ENCODE data around the gene TBC1D32. TPM values are rescaled to one million over a fixed set of nuclear protein-coding genes. Genes with fewer than 3 reads are reported as not detected.
"Not testable (repeated sequence)": the region's sequence is repeated elsewhere in the genome, so short reads cannot be mapped to it uniquely, and the experiment has no call there.

The TBC1D32 gene
- polyA plus RNA-seq, 3 donors from 2014 or later: 0.67 to 2.6 (median 0.83) TPM

- not testable (repeated sequence) for H3K4me1 Mint-ChIP-seq
Observed at GRCh38 chr6:121311814-121312213, 22.5 kb downstream of the TBC1D32 start.

DNA sequence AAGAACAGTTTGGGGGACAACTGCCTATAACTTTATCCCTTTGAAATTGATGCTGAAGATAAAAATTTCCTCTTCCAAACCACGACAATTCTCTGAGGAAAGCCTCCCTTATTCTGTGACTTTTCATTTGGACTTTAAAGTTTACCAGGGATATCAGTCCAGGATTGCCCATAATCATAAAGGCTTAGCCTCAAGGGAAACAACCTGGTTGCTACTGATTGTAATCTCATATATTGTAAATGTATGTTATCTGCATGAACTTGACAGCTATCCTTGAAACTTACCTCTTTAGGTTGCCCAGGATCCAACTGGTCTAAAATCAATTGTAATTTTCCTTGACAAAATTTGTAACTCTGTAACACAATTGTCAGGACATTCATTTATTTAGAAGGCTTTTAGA, 23.8 kb downstream of the TBC1D32 start:
- Mint-ChIP-seq H3K36me3 (peaks cover 7 to 14% (median 9%) of the 10 kb centered on the region in 3 donors), H3K4me3 (no peak overlapping the region), H3K27me3 (ENCODE audit: low read depth in 3 of 3) (peaks cover 0 to 2% (median 0%) of the 10 kb centered on the region in 3 donors)

More at GRCh38 chr6:121311814-121312213, 22.5 kb downstream of the TBC1D32 start:
- H3K9me3 Mint-ChIP-seq; H3K27ac Mint-ChIP-seq; H3K4me3 Mint-ChIP-seq; H3K27me3 Mint-ChIP-seq (ENCODE audit: low read depth in 3 of 3); DNase-seq: not testable (repeated sequence)
- peaks cover 7 to 16% (median 9%) of the 10 kb centered on the region in 3 donors for H3K36me3 Mint-ChIP-seq

GRCh38 chr6:121309768-121310469, 24.4 kb downstream of the TBC1D32 start:
- Mint-ChIP-seq H3K36me3 (peaks cover 7 to 14% (median 9%) of the 10 kb centered on the region in 3 donors), H3K9me3 (peaks cover 0 to 2% (median 0%) of the 10 kb centered on the region in 6 donors), H3K27ac (no peak overlapping the region), H3K4me3 (no peak overlapping the region), H3K27me3 (ENCODE audit: low read depth in 3 of 3) (peaks cover 0 to 2% (median 0%) of the 10 kb centered on the region in 3 donors), H3K4me1 (no peaks in the 10 kb centered on the region)
- no peak for DNase-seq

More for the DNA sequence above, 23.8 kb downstream of the TBC1D32 start:
- Mint-ChIP-seq H3K9me3 (peaks cover 0 to 2% (median 0%) of the 10 kb centered on the region in 6 donors), H3K27ac (no peak overlapping the region), H3K4me1 (no peaks in the 10 kb centered on the region)
- DNase-seq: no peak

DNA sequence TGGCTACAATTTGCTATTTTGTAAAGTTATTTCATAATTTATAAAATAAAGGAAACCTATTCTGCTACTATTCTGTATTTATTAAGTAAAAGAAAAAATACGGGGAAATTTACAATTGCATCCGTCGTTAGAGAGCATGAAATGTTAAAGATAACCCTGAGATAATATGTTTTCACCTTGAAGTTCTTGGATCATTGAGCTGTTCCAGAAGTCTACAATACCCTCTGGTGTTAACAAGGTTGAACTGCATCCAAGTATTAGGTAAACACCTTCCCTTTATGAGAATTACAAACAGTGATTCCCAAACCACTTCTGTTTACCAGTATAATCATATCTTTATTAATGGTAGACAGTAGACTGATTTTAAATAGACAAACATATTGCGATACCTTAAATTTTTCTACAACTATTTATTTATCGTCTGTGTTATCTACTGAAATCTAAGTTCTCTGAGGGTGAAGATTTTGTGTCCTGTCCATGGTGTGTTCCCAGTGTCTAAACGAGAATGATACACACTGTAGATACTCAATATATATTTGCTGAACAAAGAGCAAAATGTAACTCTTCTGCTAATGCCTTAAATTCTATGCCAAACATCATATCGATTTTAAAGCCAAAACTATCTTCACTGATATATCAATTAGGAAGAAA, 28.2 kb downstream of the TBC1D32 start:
- H3K27ac Mint-ChIP-seq: no peak overlapping the region
- no peaks in the 10 kb centered on the region for H3K27me3 Mint-ChIP-seq (ENCODE audit: low read depth in 3 of 3)
- no peaks in the 10 kb centered on the region for H3K9me3 Mint-ChIP-seq
- no peak overlapping the region for H3K4me3 Mint-ChIP-seq
- peaks cover 10 to 18% (median 13%) of the 10 kb centered on the region in 3 donors for H3K36me3 Mint-ChIP-seq
- H3K4me1 Mint-ChIP-seq: no peaks in the 10 kb centered on the region
- DNase-seq: no peak

DNA sequence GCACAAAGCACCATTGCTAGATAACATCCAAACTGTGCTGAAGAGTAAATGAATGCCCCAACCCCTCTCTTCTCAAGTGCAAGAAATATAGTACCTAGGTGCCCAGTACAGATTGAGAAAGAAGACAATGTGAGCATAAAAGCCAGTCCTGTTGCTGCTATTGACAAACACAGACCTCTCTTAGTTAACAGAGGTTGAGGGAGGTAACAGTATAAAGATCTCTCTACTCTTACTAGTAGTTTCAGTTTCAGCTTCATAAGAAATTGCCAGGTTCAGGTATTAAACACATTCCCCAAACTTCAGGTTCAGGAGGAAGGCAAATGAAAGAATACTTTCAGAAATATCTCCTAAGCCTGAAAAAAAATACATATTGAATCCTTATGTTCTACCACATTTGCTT, 31.4 kb downstream of the TBC1D32 start:
- no peaks in the 10 kb centered on the region for H3K9me3 Mint-ChIP-seq
- no peaks in the 10 kb centered on the region for H3K4me1 Mint-ChIP-seq
- H3K4me3 Mint-ChIP-seq: no peak overlapping the region
- no peak for DNase-seq
- H3K27me3 Mint-ChIP-seq (ENCODE audit: low read depth in 3 of 3): no peaks in the 10 kb centered on the region
- H3K27ac Mint-ChIP-seq: peak overlapping the region in 2 of 6 donors; percentile 8 to 23
- peaks cover 6 to 23% (median 21%) of the 10 kb centered on the region in 3 donors for H3K36me3 Mint-ChIP-seq

GRCh38 chr6:121301156-121301555, 33.1 kb downstream of the TBC1D32 start:
- not testable (repeated sequence) for H3K4me3 Mint-ChIP-seq; H3K4me1 Mint-ChIP-seq; DNase-seq; H3K27me3 Mint-ChIP-seq (ENCODE audit: low read depth in 3 of 3); H3K9me3 Mint-ChIP-seq; H3K27ac Mint-ChIP-seq
- H3K36me3 Mint-ChIP-seq: peaks cover 6 to 29% (median 21%) of the 10 kb centered on the region in 3 donors

DNA sequence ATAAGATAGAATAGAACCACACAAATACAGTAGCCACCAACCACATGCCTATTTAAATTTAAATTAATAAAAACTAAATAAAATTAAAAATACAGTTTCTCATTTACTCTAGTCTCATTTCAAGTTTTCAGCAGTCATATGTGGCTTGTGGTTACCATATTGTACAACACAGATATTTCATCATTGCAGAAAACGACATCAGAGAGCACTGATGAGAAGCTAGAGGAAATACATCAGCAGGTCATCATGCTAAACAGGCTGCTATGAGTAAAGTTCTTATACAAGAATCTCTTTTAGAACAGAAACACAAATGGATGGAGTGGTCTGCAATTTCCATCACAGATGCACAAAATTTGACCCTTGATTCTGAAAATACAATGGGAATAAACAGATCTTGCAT, 36.6 kb downstream of the TBC1D32 start:
- no peak overlapping the region for H3K4me3 Mint-ChIP-seq

GRCh38 chr6:121285041-121285440, 49.2 kb downstream of the TBC1D32 start:
- peaks cover 21 to 57% (median 55%) of the 10 kb centered on the region in 3 donors for H3K36me3 Mint-ChIP-seq
- no peaks in the 10 kb centered on the region for H3K4me1 Mint-ChIP-seq
- no peak overlapping the region for H3K4me3 Mint-ChIP-seq
- H3K27me3 Mint-ChIP-seq (ENCODE audit: low read depth in 3 of 3): no peaks in the 10 kb centered on the region
- peaks cover 0 to 3% (median 0%) of the 10 kb centered on the region in 6 donors for H3K9me3 Mint-ChIP-seq
- DNase-seq: no peak
- no peak overlapping the region for H3K27ac Mint-ChIP-seq

More for the DNA sequence above, 36.6 kb downstream of the TBC1D32 start:
- Mint-ChIP-seq H3K4me1 (no peaks in the 10 kb centered on the region), H3K27ac (no peak overlapping the region), H3K9me3 (no peaks in the 10 kb centered on the region), H3K27me3 (ENCODE audit: low read depth in 3 of 3) (no peaks in the 10 kb centered on the region), H3K36me3 (peaks cover 13 to 36% (median 31%) of the 10 kb centered on the region in 3 donors)
- no peak for DNase-seq

DNA sequence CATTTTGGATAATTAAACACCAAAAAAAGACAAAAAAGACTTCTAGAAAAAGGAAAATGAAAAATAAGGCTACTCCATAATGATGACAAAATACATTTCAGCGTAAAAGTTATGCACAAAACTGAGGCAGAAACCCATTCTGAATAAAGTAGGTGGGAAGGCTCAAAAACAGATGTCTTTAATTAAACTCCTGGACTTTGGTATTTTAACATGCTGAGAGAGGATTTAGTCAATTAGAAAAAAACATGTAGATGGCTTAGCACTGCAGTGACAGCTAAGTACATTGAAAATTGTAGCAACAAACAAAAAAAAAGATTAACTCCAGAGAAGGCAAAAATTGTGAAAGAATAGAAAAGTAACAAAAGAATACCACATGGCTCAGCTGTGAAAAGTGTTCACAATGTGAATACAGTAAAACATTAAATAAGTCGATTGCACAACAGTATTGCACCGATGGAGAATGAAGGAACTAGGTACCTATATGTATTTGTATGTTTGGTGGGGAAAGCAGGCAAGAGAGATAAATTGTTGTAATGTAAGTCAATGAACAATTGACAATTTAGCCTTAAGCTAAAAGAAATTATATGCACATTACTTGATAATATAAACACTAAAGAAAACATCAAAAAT, 59.5 kb downstream of the TBC1D32 start:
- H3K27ac Mint-ChIP-seq: no peak overlapping the region

GRCh38 chr6:121263742-121264141, 70.5 kb downstream of the TBC1D32 start:
- H3K4me1 Mint-ChIP-seq: no peaks in the 10 kb centered on the region
- peaks cover 0 to 4% (median 0%) of the 10 kb centered on the region in 3 donors for H3K27me3 Mint-ChIP-seq (ENCODE audit: low read depth in 3 of 3)
- no peak overlapping the region for H3K27ac Mint-ChIP-seq
- H3K9me3 Mint-ChIP-seq: peaks cover 23 to 53% (median 29%) of the 10 kb centered on the region in 6 donors
- no peak for DNase-seq
- peaks cover 57 to 76% (median 66%) of the 10 kb centered on the region in 3 donors for H3K36me3 Mint-ChIP-seq
- H3K4me3 Mint-ChIP-seq: no peak overlapping the region

More for the DNA sequence above, 59.5 kb downstream of the TBC1D32 start:
- Mint-ChIP-seq H3K9me3 (peaks cover 0 to 20% (median 5%) of the 10 kb centered on the region in 6 donors), H3K4me3 (no peak overlapping the region), H3K27me3 (ENCODE audit: low read depth in 3 of 3) (no peaks in the 10 kb centered on the region), H3K36me3 (peaks cover 15 to 49% (median 48%) of the 10 kb centered on the region in 3 donors), H3K4me1 (no peaks in the 10 kb centered on the region)
- DNase-seq: no peak

- peaks cover 46 to 69% (median 57%) of the 10 kb centered on the region in 3 donors for H3K36me3 Mint-ChIP-seq
- no peak for DNase-seq
- no peak overlapping the region for H3K4me3 Mint-ChIP-seq
- H3K9me3 Mint-ChIP-seq: peaks cover 16 to 35% (median 26%) of the 10 kb centered on the region in 6 donors
- H3K27me3 Mint-ChIP-seq (ENCODE audit: low read depth in 3 of 3): peaks cover 0 to 4% (median 0%) of the 10 kb centered on the region in 3 donors
- H3K27ac Mint-ChIP-seq: no peak overlapping the region
- H3K4me1 Mint-ChIP-seq: no peaks in the 10 kb centered on the region
Observed at GRCh38 chr6:121260651-121261102, 73.6 kb downstream of the TBC1D32 start.

DNA sequence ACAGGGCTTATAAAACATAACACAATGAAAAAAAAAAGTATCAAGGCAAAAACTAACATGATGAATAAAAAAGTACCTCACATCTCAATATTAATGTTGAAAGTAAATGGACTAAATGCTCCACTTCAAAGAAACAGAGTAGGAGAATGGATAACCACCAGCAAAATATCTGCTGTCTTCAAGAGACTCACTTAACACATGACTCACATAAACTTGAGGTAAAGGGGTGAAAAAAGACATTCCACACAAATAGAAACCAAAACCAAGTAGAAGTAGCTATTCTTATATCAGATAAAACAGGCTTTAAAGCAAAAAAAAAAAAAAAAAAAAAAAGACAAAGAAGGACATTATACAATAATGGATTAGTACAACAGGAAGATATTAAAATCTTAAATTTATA, 86.9 kb downstream of the TBC1D32 start:
- H3K27me3 Mint-ChIP-seq (ENCODE audit: low read depth in 3 of 3): peaks cover 0 to 2% (median 0%) of the 10 kb centered on the region in 3 donors
- peaks cover 59 to 72% (median 61%) of the 10 kb centered on the region in 3 donors for H3K36me3 Mint-ChIP-seq
- H3K4me1 Mint-ChIP-seq: peaks cover 16 to 18% of the 10 kb centered on the region in 2 donors
- DNase-seq: peak in 1 of 3 donors; percentile 10
- H3K9me3 Mint-ChIP-seq: peaks cover 22 to 58% (median 34%) of the 10 kb centered on the region in 6 donors
- peak overlapping the region in 1 of 5 donors; percentile 33 for H3K4me3 Mint-ChIP-seq
- no peak overlapping the region for H3K27ac Mint-ChIP-seq

DNA sequence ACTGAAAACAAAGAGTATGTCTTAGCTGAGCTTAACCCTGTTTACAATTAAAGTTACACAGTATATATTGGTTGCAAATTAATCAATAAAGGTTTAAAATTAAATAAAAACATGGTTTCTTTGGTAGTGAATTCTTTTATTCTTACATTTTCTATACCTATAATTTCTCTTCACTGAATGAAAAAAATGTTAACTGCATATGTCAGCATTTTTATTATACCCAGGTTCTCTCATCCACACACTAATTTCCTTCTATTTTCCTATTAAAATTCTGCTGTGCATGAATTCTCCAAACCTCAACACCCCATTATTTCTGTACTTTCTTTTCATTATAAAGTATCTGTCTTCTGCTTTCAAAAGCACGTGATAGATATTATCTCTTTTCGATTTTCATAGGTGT, 91.9 kb downstream of the TBC1D32 start:
- peaks cover 31 to 43% (median 37%) of the 10 kb centered on the region in 3 donors for H3K36me3 Mint-ChIP-seq

More for the DNA sequence above, 91.9 kb downstream of the TBC1D32 start:
- no peaks in the 10 kb centered on the region for H3K27me3 Mint-ChIP-seq (ENCODE audit: low read depth in 3 of 3)
- no peak overlapping the region for H3K27ac Mint-ChIP-seq
- H3K9me3 Mint-ChIP-seq: peaks cover 4 to 13% (median 10%) of the 10 kb centered on the region in 6 donors
- no peak for DNase-seq
- H3K4me1 Mint-ChIP-seq: peaks cover 6 to 14% of the 10 kb centered on the region in 2 donors
- no peak overlapping the region for H3K4me3 Mint-ChIP-seq
